Upper lobe of left lung (tissue), 4 donors: ENCODE results near the gene COA8.

Experiments
- CTCF ChIP-seq, 6 experiments: fragments of 450-650 bp in 4 of 6; fragments of 200-600 bp in 2 of 6; sonication (generic) in 2 of 6; IDR thresholded peaks; one replicate each; pipeline ENCODE4 v1.5.1; 2016 to 2019; ENCODE audit warnings: antibody characterized with exemption in 6 of 6
- EP300 ChIP-seq, 4 donors: sonication (generic); formaldehyde crosslinking; IDR thresholded peaks; one replicate each; pipeline ENCODE4 v1.5.1; 2017; ENCODE audit warnings: antibody characterized with exemption in 4 of 4, control low read depth in 2 of 4
- POLR2A ChIP-seq, 4 donors: fragments of 450-650 bp; IDR thresholded peaks; one replicate each; pipeline ENCODE4 v1.5.1; 2016 to 2017; ENCODE audit warnings: antibody characterized with exemption in 4 of 4, mild to moderate bottlenecking in 2 of 4
- POLR2AphosphoS5 ChIP-seq, 2 donors: sonication (generic); formaldehyde crosslinking; IDR thresholded peaks; one replicate each; pipeline ENCODE4 v1.5.1; 2017; ENCODE audit warnings: antibody characterized with exemption in 2 of 2

GRCh38 chr14:103516426-103517173 lies 46.2 kb upstream of the COA8 start:
- no peak for TF ChIP-seq CTCF (IDR thresholded peaks at IDR 0.05)
- TF ChIP-seq EP300 (IDR thresholded peaks at IDR 0.05): no peak
- no peak for TF ChIP-seq POLR2AphosphoS5 (IDR thresholded peaks at IDR 0.05)
- TF ChIP-seq POLR2A (IDR thresholded peaks at IDR 0.05): no peak
